Neuronal stem cell (in vitro differentiated cells): ENCODE results near the gene SPATS2. TPM values are rescaled to one million over a fixed set of nuclear protein-coding genes. Genes with fewer than 3 reads are reported as not detected.
"Not testable (repeated sequence)": the region's sequence is repeated elsewhere in the genome, so short reads cannot be mapped to it uniquely, and the experiment has no call there.

ENCODE experiments used
- DNase-seq: peaks from one replicate; pipeline ENCODE4 v3.0.0-alpha.2; 2013; ENCODE audit warnings: low spot score
- H2AFZ ChIP-seq: one replicate; pipeline ENCODE4 v1.6.1; 2013; ENCODE audit warnings: mild to moderate bottlenecking, low read length, inconsistent platforms
- H2AK5ac ChIP-seq: 2 replicates; pipeline ENCODE4 v1.6.1; 2013; ENCODE audit warnings: low read depth, mild to moderate bottlenecking, inconsistent platforms, low read length, moderate library complexity, mixed read lengths
- H2BK120ac ChIP-seq: 2 replicates; pipeline ENCODE4 v1.6.1; 2013; ENCODE audit warnings: low read depth, mild to moderate bottlenecking, inconsistent platforms, low read length, moderate library complexity, mixed read lengths
- H2BK12ac ChIP-seq: one replicate; pipeline ENCODE4 v1.6.1; 2013; ENCODE audit warnings: low read length, inconsistent platforms
- H2BK15ac ChIP-seq: 2 replicates; pipeline ENCODE4 v1.6.1; 2013; ENCODE audit warnings: mild to moderate bottlenecking, low read length, inconsistent platforms, mixed read lengths
- H2BK5ac ChIP-seq: one replicate; pipeline ENCODE4 v1.6.1; 2013; ENCODE audit warnings: inconsistent platforms, mild to moderate bottlenecking, low read length, moderate library complexity
- H3K14ac ChIP-seq: one replicate; pipeline ENCODE4 v1.6.1; 2013; ENCODE audit warnings: low read length, inconsistent platforms
- H3K18ac ChIP-seq: 2 replicates; pipeline ENCODE4 v1.6.1; 2013; ENCODE audit warnings: low read length, inconsistent platforms
- H3K23ac ChIP-seq: 2 replicates; pipeline ENCODE4 v1.6.1; 2013; ENCODE audit warnings: low read depth, mild to moderate bottlenecking, mixed read lengths, low read length, inconsistent platforms; ENCODE audit not compliant: poor library complexity
- H3K27ac ChIP-seq: replicated peaks from 3 replicates; pipeline ENCODE4 v1.5.1; 2013; ENCODE audit warnings: low read length, inconsistent platforms
- H3K27me3 ChIP-seq, 3 experiments: 2 replicates each; pipeline ENCODE4 v1.6.1; 2013; ENCODE audit warnings: low read length in 3 of 3, mild to moderate bottlenecking in 2 of 3, inconsistent platforms in 1 of 3, low read depth in 1 of 3, mixed read lengths in 1 of 3, moderate library complexity in 1 of 3; ENCODE audit not compliant: control insufficient read depth in 3 of 3, insufficient read depth in 3 of 3
- H3K36me3 ChIP-seq, 2 donors: replicated peaks in 1 of 2; 2 replicates each; pipeline ENCODE4 v1.6.1; 2013; ENCODE audit warnings: low read length in 2 of 2; ENCODE audit not compliant: control insufficient read depth in 2 of 2, insufficient read depth in 2 of 2
- H3K4ac ChIP-seq: 2 replicates; pipeline ENCODE4 v1.6.1; 2013; ENCODE audit warnings: inconsistent platforms, mild to moderate bottlenecking, low read length, moderate library complexity
- H3K4me1 ChIP-seq, 2 donors: 1 replicate in 1 of 2; 2 replicates in 1 of 2; pipeline ENCODE4 v1.6.1; 2013; ENCODE audit warnings: low read length in 2 of 2, low read depth in 1 of 2; ENCODE audit not compliant: control insufficient read depth in 2 of 2, insufficient read depth in 1 of 2
- H3K4me2 ChIP-seq: one replicate; pipeline ENCODE4 v1.6.1; 2013; ENCODE audit warnings: mild to moderate bottlenecking, low read length, inconsistent platforms; ENCODE audit not compliant: insufficient read depth, poor library complexity, severe bottlenecking
- H3K4me3 ChIP-seq, 2 donors: 2 replicates each; pipeline ENCODE4 v1.5.1; 2013; ENCODE audit warnings: low read length in 2 of 2, mild to moderate bottlenecking in 2 of 2, inconsistent platforms in 1 of 2, moderate library complexity in 1 of 2
- H3K79me1 ChIP-seq: one replicate; pipeline ENCODE4 v1.6.1; 2013; ENCODE audit warnings: low read depth, mild to moderate bottlenecking, inconsistent platforms, low read length, moderate library complexity
- H3K9ac ChIP-seq: one replicate; pipeline ENCODE4 v1.6.1; 2013; ENCODE audit warnings: mild to moderate bottlenecking, low read depth, low read length, inconsistent platforms; ENCODE audit not compliant: poor library complexity
- H3K9me3 ChIP-seq, 2 donors: replicated peaks in 1 of 2; 2 replicates each; pipeline versions ENCODE3 to v1.6.1; 2013; ENCODE audit warnings: low read length in 2 of 2, mild to moderate bottlenecking in 2 of 2, inconsistent platforms in 1 of 2, low read depth in 1 of 2, mixed read lengths in 1 of 2, moderate library complexity in 1 of 2; ENCODE audit not compliant: control insufficient read depth in 2 of 2, insufficient read depth in 1 of 2
- H4K8ac ChIP-seq: one replicate; pipeline ENCODE4 v1.6.1; 2013; ENCODE audit warnings: low read depth, mild to moderate bottlenecking, inconsistent platforms, low read length, moderate library complexity
- H4K91ac ChIP-seq: one replicate; pipeline ENCODE4 v1.6.1; 2013; ENCODE audit warnings: low read length, low read depth, mild to moderate bottlenecking, inconsistent platforms; ENCODE audit not compliant: poor library complexity
- WGBS, 2 donors: extraction: QIAGEN DNeasy Blood & Tissue Kit; methylation state at CpG; one replicate each; pipeline ENCODE4 v1.1.7; 2013; ENCODE audit warnings: missing lambda C conversion rate in 2 of 2, mixed read lengths in 1 of 2; ENCODE audit not compliant: insufficient read length in 2 of 2, insufficient replicate concordance in 1 of 2; ENCODE audit errors: extremely low coverage in 2 of 2; 5-methylcytosine and 5-hydroxymethylcytosine counted together
- polyA plus RNA-seq, 2 experiments: library from polyadenylated mRNA; stranded (reverse); fragments of 200-250 nt; gene quantifications; one replicate each; pipeline ENCODE4 v1.2.3, GENCODE V29; 2013

Gene SPATS2
- 52.9 TPM for polyA plus RNA-seq (2013, experiment 1 of 2)
- polyA plus RNA-seq (2013, experiment 2 of 2): 53.9 TPM

DNA sequence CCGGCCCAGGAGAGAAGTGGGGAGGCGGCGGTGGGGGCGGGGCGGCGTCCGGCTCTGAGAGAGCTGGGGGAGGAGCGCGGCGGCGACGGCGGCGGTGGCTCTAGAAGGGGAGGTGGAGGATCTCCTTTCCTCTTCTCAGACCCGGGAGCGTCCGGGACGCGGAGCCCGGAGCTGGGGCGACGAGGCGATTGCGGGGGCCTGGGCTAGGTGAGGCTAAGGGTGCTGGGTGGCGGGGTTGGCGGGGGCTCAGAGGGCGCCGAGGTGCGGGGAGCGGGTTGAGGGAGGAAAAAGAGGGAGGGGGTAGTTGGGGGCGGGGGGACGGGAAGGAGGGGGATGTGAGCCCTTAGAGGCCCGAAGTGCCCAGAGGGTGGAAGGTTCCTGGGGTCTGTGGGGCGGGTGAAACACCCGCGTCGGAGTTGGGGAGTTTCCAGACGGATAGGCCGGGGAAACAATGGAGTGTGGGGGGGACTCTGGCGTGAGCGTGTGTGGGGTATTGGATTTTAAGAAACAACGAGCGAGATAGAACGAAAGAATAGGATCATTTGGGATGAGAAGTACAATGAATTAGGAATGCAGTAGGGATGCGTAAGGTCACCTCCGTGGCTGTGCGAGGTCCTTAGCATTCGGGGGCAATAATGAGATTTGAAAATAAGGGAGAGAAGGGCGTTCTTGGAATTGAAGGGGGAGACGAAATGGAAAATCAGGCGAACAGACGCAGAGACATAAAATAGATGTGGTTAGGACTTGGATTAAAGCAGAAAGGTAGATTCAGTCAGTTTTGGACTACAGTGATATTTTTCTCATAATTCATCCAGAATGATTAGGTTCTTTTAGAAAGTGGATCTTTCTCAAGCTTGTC lies at the start of gene SPATS2:
Gene SPATS2, plus strand, starts transcription at position 82 of the 859 bp plus-strand sequence. CDS start 93,551 bp downstream, outside the sequence.
- Histone ChIP-seq H3K4me2 (peak within 1 kb of the TSS; percentile 77), H3K14ac (peak within 1 kb of the TSS; percentile 99), H4K91ac (peak within 1 kb of the TSS; percentile 56), H3K9ac (peak within 1 kb of the TSS; percentile 98), H2BK5ac (peak within 1 kb of the TSS; percentile 98), H2AFZ (peak within 1 kb of the TSS; percentile 92), H4K8ac (no peak within 1 kb of the TSS), H3K4me3 (peak within 1 kb of the TSS; percentile 62 to 93), H2BK12ac (no peak within 1 kb of the TSS), H3K4ac (no peak within 1 kb of the TSS), H3K79me1 (peaks cover 2% of the 10 kb centered on the region), H3K4me1 (peaks cover 0 to 2% of the 10 kb centered on the region in 2 donors), H2AK5ac (no peak within 1 kb of the TSS), H2BK120ac (peak within 1 kb of the TSS; percentile 89), H3K27ac (peak within 1 kb of the TSS; percentile 99), H3K27me3 (no peaks in the 10 kb centered on the region), H3K18ac (peak within 1 kb of the TSS; percentile 99), H3K23ac (peak within 1 kb of the TSS; percentile 94), H3K9me3 (no peaks in the 10 kb centered on the region), H2BK15ac (peak within 1 kb of the TSS; percentile 90), H3K36me3 (peaks cover 0 to 13% of the 10 kb centered on the region in 2 donors)
- DNase-seq: no peak
- no CpG with 5 or more reads among the region's 52 CpGs for WGBS, 2 donors

DNA sequence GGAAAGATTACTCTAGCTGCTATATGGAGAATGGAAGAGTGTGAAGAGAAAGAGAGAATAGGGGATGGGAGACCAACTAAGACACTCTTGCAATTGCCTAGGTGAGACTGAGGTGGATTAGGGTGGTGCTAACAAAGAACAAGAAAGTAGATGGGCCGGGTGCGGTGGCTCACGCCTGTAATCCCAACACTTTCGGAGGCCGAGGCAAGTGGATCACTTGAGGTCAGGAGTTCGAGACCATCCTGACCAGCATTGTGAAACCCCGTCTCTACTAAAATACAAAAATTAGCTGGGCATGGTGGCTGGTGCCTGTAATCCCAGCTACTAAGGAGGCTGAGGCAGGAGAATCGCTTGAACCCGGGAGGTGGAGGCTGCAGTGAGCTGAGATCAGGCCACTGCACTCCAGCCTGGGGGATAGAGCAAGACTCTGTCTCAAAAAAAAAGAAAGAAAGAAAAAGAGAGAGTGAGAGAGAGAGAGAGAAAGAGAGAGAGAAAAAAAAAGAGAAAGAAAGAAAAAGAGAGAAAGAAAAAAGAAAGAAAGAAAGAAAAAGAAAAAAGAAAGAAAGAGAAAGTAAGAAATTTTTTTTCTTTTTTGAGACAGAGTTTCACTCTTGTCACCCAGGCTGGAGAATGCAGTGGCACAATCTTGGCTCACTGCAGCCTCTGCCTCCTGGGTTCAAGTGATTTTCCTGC lies 46.7 kb upstream of the SPATS2 start:
- H2BK120ac ChIP-seq, H3K9ac ChIP-seq, H3K4me3 ChIP-seq, H3K4me1 ChIP-seq, H3K14ac ChIP-seq, H3K4me2 ChIP-seq, H3K4ac ChIP-seq, DNase-seq, H4K91ac ChIP-seq, H2AFZ ChIP-seq, H3K9me3 ChIP-seq, H3K27ac ChIP-seq, H2BK15ac ChIP-seq, H2AK5ac ChIP-seq, H3K18ac ChIP-seq, H4K8ac ChIP-seq, H2BK12ac ChIP-seq, H3K79me1 ChIP-seq, H3K27me3 ChIP-seq, H2BK5ac ChIP-seq, H3K23ac ChIP-seq: not testable (repeated sequence)
- peaks cover 1 to 17% of the 10 kb centered on the region in 2 donors for H3K36me3 ChIP-seq
- WGBS, 2 donors: no CpG with 5 or more reads among the region's 9 CpGs

DNA sequence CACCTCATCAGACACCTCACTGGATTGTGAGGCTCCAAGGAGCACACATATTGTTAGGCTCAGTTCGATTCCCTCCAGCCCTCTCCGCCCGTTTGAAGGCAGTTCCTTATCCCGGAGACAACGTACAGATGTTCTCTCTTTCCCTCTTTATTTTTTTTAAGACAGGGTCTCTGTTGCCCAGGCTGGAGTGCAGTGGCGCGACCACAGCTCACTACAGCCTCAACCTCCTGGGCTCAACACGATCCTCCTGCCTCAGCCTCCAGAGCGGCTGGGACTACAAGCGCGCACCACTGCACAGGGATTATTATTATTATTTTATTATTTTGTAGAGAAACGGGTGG lies 44.9 kb upstream of the SPATS2 start:
- H3K4me3 ChIP-seq: peak overlapping the region; percentile 81 to 85
- no peak for DNase-seq
- no peak overlapping the region for H2BK15ac ChIP-seq
- H3K4ac ChIP-seq: no peak overlapping the region
- H2BK120ac ChIP-seq: no peak overlapping the region
- peak overlapping the region; percentile 91 for H2AFZ ChIP-seq
- H3K23ac ChIP-seq: no peak overlapping the region
- no peak overlapping the region for H4K91ac ChIP-seq
- H3K4me1 ChIP-seq: peaks cover 9% of the 10 kb centered on the region in 2 donors
- H3K36me3 ChIP-seq: peaks cover 18 to 35% of the 10 kb centered on the region in 2 donors
- peak overlapping the region; percentile 62 for H3K4me2 ChIP-seq
- peaks cover 10% of the 10 kb centered on the region for H3K79me1 ChIP-seq
- H3K27ac ChIP-seq: no peak overlapping the region
- no peak overlapping the region for H3K14ac ChIP-seq
- no peak overlapping the region for H2BK5ac ChIP-seq
- WGBS, 2 donors: no CpG with 5 or more reads among the region's 12 CpGs
- H4K8ac ChIP-seq: no peak overlapping the region
- H2BK12ac ChIP-seq: no peak overlapping the region
- peak overlapping the region; percentile 14 for H2AK5ac ChIP-seq
- H3K9me3 ChIP-seq: no peaks in the 10 kb centered on the region
- no peak overlapping the region for H3K18ac ChIP-seq
- H3K27me3 ChIP-seq: peaks cover 0 to 7% (median 0%) of the 10 kb centered on the region in 3 experiments
- H3K9ac ChIP-seq: no peak overlapping the region
